Caki2 (cell line): ENCODE measurements around the gene EXPH5. TPM values are rescaled to one million over a fixed set of nuclear protein-coding genes. Genes with fewer than 3 reads are reported as not detected.

ENCODE experiments used
- DNase-seq: peaks from one replicate; pipeline ENCODE4 v3.0.0-alpha.2; 2015; ENCODE audit warnings: low read depth
- in situ Hi-C: cut with HindIII; loops from 2 replicates; pipeline ENCODE4 v1.10.0; 2016; ENCODE audit warnings: low sequenced_read_pairs, low pct_unique_long_range_greater_than_20kb, mixed read lengths
- total RNA-seq: library from RNA; depleted of rRNA; stranded (reverse); fragments of >200 nt; shearing (Covaris generic); gene quantifications from 2 replicates; pipeline ENCODE4 v1.2.3, GENCODE V29; 2014; ENCODE audit warnings: low replicate concordance

EXPH5 gene
- total RNA-seq, 1 experiment from 2014 or later: 2.0 TPM

GRCh38 chr11:108498046-108498815 lies 95.3 kb downstream of the EXPH5 start, which contains the start of gene POGLUT3:
POGLUT3 (minus strand) TSS chr11:108498384; CDS start chr11:108498366, 18 bp downstream.
- in situ Hi-C loops: no loop called here
- no peak for DNase-seq

- in situ Hi-C loops: no loop called here
- DNase-seq: peak; percentile 73
Measured at GRCh38 chr11:108497317-108498045, 96.1 kb downstream of the EXPH5 start.

GRCh38 chr11:108496643-108497256 lies 96.8 kb downstream of the EXPH5 start:
- no peak for DNase-seq
- in situ Hi-C loops: no loop called here

- in situ Hi-C loops: no loop called here
- no peak for DNase-seq
Measured at GRCh38 chr11:108495326-108495725, 98.2 kb downstream of the EXPH5 start.

GRCh38 chr11:108494182-108494581 lies 99.4 kb downstream of the EXPH5 start:
- in situ Hi-C loops: no loop called here
- DNase-seq: no peak

GRCh38 chr11:108491936-108492335 lies 101.6 kb downstream of the EXPH5 start:
- in situ Hi-C loops: no loop called here

GRCh38 chr11:108486828-108487227 lies 106.7 kb downstream of the EXPH5 start:
- in situ Hi-C loops: no loop called here
- DNase-seq: no peak

More at GRCh38 chr11:108491936-108492335, 101.6 kb downstream of the EXPH5 start:
- DNase-seq: no peak

- DNase-seq: no peak
- in situ Hi-C loops: no loop called here
Measured at GRCh38 chr11:108486331-108486730, 107.2 kb downstream of the EXPH5 start.

GRCh38 chr11:108483163-108483562 lies 110.4 kb downstream of the EXPH5 start:
- in situ Hi-C loops: no loop called here
- no peak for DNase-seq

- no peak for DNase-seq
- in situ Hi-C loops: no loop called here
Measured at GRCh38 chr11:108474664-108475463, 118.7 kb downstream of the EXPH5 start.

GRCh38 chr11:108472681-108473080 lies 120.9 kb downstream of the EXPH5 start:
- DNase-seq: no peak
- in situ Hi-C loops: no loop called here

GRCh38 chr11:108468478-108468864 lies 125.1 kb downstream of the EXPH5 start:
- in situ Hi-C loops: no loop called here
- DNase-seq: no peak

GRCh38 chr11:108467091-108467823 lies 126.3 kb downstream of the EXPH5 start, which contains the start of gene C11orf65:
C11orf65 (minus strand) TSS chr11:108467529; CDS start chr11:108461559, 5,970 bp downstream.
- DNase-seq: peak; percentile 89
- in situ Hi-C loops: no loop called here

- no peak for DNase-seq
- in situ Hi-C loops: no loop called here
Measured at GRCh38 chr11:108466405-108466804, 127.2 kb downstream of the EXPH5 start.
